Measurements from ENCODE around the gene ATIC. TPM values are rescaled to one million over a fixed set of nuclear protein-coding genes. Genes with fewer than 3 reads are reported as not detected.

The ATIC gene
- total RNA-seq, 1 experiment from 2014 or later = 173 TPM

DNA sequence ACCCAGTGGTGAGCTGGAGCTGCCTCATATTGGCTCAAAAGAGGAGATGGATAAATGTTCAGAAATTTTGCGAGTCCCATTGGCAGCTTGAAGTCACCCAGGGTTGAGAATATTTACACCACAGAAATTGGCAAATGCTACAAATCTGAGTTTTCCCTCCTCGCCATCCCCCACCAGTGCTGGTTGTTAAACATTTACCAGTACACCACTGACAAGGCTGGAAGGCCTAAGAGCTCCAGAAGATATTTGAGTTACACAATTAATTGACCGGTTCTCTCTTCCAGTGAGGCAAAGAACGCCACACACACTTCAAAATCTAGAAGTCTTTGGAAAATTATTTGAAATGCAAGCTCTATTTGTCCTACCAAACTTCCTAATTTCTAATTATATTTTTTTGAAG lies 47.5 kb upstream of the ATIC start (continued):
- TF ChIP-seq, protein P1, sequence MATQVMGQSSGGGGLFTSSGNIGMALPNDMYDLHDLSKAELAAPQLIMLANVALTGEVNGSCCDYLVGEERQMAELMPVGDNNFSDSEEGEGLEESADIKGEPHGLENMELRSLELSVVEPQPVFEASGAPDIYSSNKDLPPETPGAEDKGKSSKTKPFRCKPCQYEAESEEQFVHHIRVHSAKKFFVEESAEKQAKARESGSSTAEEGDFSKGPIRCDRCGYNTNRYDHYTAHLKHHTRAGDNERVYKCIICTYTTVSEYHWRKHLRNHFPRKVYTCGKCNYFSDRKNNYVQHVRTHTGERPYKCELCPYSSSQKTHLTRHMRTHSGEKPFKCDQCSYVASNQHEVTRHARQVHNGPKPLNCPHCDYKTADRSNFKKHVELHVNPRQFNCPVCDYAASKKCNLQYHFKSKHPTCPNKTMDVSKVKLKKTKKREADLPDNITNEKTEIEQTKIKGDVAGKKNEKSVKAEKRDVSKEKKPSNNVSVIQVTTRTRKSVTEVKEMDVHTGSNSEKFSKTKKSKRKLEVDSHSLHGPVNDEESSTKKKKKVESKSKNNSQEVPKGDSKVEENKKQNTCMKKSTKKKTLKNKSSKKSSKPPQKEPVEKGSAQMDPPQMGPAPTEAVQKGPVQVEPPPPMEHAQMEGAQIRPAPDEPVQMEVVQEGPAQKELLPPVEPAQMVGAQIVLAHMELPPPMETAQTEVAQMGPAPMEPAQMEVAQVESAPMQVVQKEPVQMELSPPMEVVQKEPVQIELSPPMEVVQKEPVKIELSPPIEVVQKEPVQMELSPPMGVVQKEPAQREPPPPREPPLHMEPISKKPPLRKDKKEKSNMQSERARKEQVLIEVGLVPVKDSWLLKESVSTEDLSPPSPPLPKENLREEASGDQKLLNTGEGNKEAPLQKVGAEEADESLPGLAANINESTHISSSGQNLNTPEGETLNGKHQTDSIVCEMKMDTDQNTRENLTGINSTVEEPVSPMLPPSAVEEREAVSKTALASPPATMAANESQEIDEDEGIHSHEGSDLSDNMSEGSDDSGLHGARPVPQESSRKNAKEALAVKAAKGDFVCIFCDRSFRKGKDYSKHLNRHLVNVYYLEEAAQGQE (IDR thresholded peaks at IDR 0.05; ENCODE audit: low read depth) = no peak

DNA sequence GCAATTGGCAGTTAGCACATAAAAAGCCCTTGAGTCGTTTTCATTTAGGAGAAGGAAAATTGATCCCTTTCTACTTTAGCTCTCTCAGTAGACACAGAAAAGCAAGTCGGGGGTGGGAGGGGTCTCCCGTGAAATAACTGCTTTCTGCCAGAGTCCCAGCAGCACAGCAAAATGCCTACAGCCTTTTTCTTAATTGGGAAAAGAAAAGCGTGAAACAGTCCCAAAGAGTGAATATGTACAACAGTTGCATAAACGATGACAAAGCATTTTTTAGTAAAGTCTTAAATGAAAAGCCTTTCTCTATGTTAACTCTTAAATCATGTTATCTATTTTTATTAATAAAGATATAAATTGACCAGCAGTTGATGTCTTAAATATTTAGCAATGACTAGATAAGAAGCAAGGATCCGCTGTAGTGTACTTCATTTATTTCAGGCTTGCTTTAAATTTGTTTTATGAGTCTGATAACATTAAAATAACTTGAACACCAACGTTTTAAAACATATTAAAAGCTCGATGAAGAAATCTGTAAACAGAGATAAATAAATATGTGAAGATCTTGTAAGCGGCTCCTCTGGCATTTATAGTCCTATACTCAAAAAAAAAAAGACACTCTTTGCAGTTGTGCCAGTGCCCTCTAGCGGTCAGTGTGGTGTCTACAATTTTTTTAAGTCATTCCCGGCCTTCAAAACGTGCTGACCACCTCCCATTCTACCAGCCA lies 42.3 kb upstream of the ATIC start:
- CTCF ChIA-PET = interaction anchor here (0.7 kb wide), 2 partner anchors 126 to 459 kb away, joined by 3 read pairs; no protein-coding TSS in a partner anchor
- no TSS peak for BruUV-seq (replicated peaks)

More for the DNA sequence above, 42.3 kb upstream of the ATIC start:
- Histone ChIP-seq H3K4me1 (ENCODE audit: control insufficient read depth in 1 of 2, insufficient read depth in 2 of 2, low read length in 2 of 2) (no peaks in the 10 kb centered on the region; a peak in 1 of 4 replicates), H3K4me3 (replicated peaks in 1 of 2; ENCODE audit: low read depth in 1 of 2, low read length in 2 of 2) (no peak overlapping the region), H4K20me1 (ENCODE audit: insufficient read depth) (no peaks in the 10 kb centered on the region; the same call in 1 of the 2 replicates), H3K4me2 (ENCODE audit: low read length) (no peak overlapping the region), H3K36me3 (ENCODE audit: control insufficient read depth in 1 of 2, insufficient read depth in 2 of 2, low read length in 2 of 2) (no peaks in the 10 kb centered on the region), H3K27me3 (ENCODE audit: insufficient read depth, low read length) (no peaks in the 10 kb centered on the region), H2AFZ (ENCODE audit: low read depth, low read length, poor library complexity, severe bottlenecking) (peak overlapping the region; percentile 100), H3K9ac (ENCODE audit: low read length) (no peak overlapping the region), H3K27ac (ENCODE audit: low read depth, low read length) (no peak overlapping the region), H3K79me2 (ENCODE audit: insufficient read depth, low read length) (no peaks in the 10 kb centered on the region), H3K9me2 (ENCODE audit: insufficient read depth) (no peaks in the 10 kb centered on the region), H3K9me3 (ENCODE audit: control insufficient read depth in 1 of 2, insufficient read depth in 1 of 2, low read depth in 1 of 2, low read length in 2 of 2) (no peaks in the 10 kb centered on the region)
- POLR2A ChIA-PET = interaction anchor here (0.7 kb wide), 1 partner anchor 219 kb away, joined by 3 read pairs; no protein-coding TSS in a partner anchor
- intact Hi-C loops (cut with micrococcal nuclease) = loop anchor here (2.0 to 5.0 kb wide), 2 partner anchors 309 to 1462 kb away; no protein-coding TSS in a partner anchor
- ATAC-seq = peak; percentile 69
- RAD21 ChIA-PET (ENCODE audit: low non-redundant PET in 1 of 2, low total read pairs in 2 of 2, uncharacterized antibody in 2 of 2, unreplicated experiment in 2 of 2) = interaction anchor here in 1 of 2 experiments (0.6 kb wide), 1 partner anchor 561 kb away, joined by 7 read pairs; no protein-coding TSS in a partner anchor
- DNase-seq (ENCODE audit: low read depth, low spot score) = peak; percentile 72
- TF ChIP-seq EZH2phosphoT487 (IDR thresholded peaks at IDR 0.05; ENCODE audit: borderline replicate concordance) (no peak), RAD21 (IDR thresholded peaks at IDR 0.05; ENCODE audit: low read depth) (peak; percentile 80)
- TF ChIP-seq, protein P1 (IDR thresholded peaks at IDR 0.05; ENCODE audit: low read depth) = no peak
- TF ChIP-seq, protein P2, sequence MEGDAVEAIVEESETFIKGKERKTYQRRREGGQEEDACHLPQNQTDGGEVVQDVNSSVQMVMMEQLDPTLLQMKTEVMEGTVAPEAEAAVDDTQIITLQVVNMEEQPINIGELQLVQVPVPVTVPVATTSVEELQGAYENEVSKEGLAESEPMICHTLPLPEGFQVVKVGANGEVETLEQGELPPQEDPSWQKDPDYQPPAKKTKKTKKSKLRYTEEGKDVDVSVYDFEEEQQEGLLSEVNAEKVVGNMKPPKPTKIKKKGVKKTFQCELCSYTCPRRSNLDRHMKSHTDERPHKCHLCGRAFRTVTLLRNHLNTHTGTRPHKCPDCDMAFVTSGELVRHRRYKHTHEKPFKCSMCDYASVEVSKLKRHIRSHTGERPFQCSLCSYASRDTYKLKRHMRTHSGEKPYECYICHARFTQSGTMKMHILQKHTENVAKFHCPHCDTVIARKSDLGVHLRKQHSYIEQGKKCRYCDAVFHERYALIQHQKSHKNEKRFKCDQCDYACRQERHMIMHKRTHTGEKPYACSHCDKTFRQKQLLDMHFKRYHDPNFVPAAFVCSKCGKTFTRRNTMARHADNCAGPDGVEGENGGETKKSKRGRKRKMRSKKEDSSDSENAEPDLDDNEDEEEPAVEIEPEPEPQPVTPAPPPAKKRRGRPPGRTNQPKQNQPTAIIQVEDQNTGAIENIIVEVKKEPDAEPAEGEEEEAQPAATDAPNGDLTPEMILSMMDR (IDR thresholded peaks at IDR 0.05 in 2 of 3, conservative IDR thresholded peaks at IDR 0.05 in 1 of 3; ENCODE audit: borderline replicate concordance in 1 of 3, insufficient read depth in 1 of 3, low read depth in 2 of 3, low read length in 2 of 3) = peak; percentile 44 to 87 (median 65); a peak in 5 of 6 replicates

All from HCT116 (cell line).